HEK293 (cell line): ENCODE data around the gene PRPF19.

Experiments
- CTCF ChIA-PET: fragments of 350-600 bp; formaldehyde crosslinking; extraction: SDS; loops from one replicate; lab custom pipeline; 2021; ENCODE audit warnings: antibody characterized with exemption; lab: Yijun Ruan, JAX
- POLR2A ChIA-PET: fragments of 300-600 bp; formaldehyde crosslinking; extraction: SDS; loops from one replicate; lab custom pipeline; 2020; ENCODE audit warnings: antibody characterized with exemption, inconsistent platforms; lab: Yijun Ruan, JAX
- H3K27ac ChIP-seq: fragments of 200-500 bp; sonication (Bioruptor generic); 2 replicates; pipeline ENCODE4 v1.5.1; 2014; ENCODE audit warnings: low read depth, low read length, control low read depth, inconsistent platforms; ENCODE audit errors: extremely low read depth
- H3K36me3 ChIP-seq, 2 experiments: fragments of 200-500 bp in 1 of 2; sonication (Bioruptor generic) in 1 of 2; 1 replicate in 1 of 2; 2 replicates in 1 of 2; pipeline ENCODE4 v1.5.1; 2014 to 2017; ENCODE audit warnings: inconsistent platforms in 2 of 2, low read length in 2 of 2; ENCODE audit not compliant: control insufficient read depth in 2 of 2, insufficient read depth in 1 of 2
- H3K4me1 ChIP-seq: fragments of 200-500 bp; sonication (Bioruptor generic); 2 replicates; pipeline ENCODE4 v1.5.1; 2014; ENCODE audit warnings: mild to moderate bottlenecking, low read length, inconsistent platforms; ENCODE audit not compliant: control insufficient read depth, insufficient read depth
- H3K4me3 ChIP-seq: 2 replicates; pipeline ENCODE4 v1.5.1; 2011; ENCODE audit warnings: low read depth, mild to moderate bottlenecking, control low read depth, low read length, moderate library complexity
- H3K9me3 ChIP-seq: fragments of 200-500 bp; sonication (Bioruptor generic); 2 replicates; pipeline ENCODE4 v1.5.1; 2014; ENCODE audit warnings: low read depth, low read length, inconsistent platforms; ENCODE audit not compliant: control insufficient read depth, insufficient read depth
- EGR2 ChIP-seq: fragments of 450-650 bp; formaldehyde crosslinking; IDR thresholded peaks from 2 replicates; pipeline ENCODE4 v1.5.1; 2016; ENCODE audit warnings: low read depth, missing biosample characterization, missing genetic modification characterization
- GLIS2 ChIP-seq: fragments of 450-650 bp; formaldehyde crosslinking; IDR thresholded peaks from 2 replicates; pipeline ENCODE4 v1.5.1; 2016; ENCODE audit warnings: missing biosample characterization, missing genetic modification characterization
- PATZ1 ChIP-seq: fragments of 450-650 bp; formaldehyde crosslinking; IDR thresholded peaks from 2 replicates; pipeline ENCODE4 v1.5.1; 2016; ENCODE audit warnings: missing biosample characterization, missing genetic modification characterization
- PRDM4 ChIP-seq: fragments of 450-650 bp; formaldehyde crosslinking; IDR thresholded peaks from 2 replicates; pipeline ENCODE4 v1.5.1; 2017; ENCODE audit warnings: missing biosample characterization, missing genetic modification characterization
- RBAK ChIP-seq: fragments of 450-650 bp; formaldehyde crosslinking; IDR thresholded peaks from 2 replicates; pipeline ENCODE4 v1.5.1; 2016; ENCODE audit warnings: missing biosample characterization, missing genetic modification characterization
- SCRT2 ChIP-seq: fragments of 450-650 bp; formaldehyde crosslinking; IDR thresholded peaks from 2 replicates; pipeline ENCODE4 v1.5.1; 2016; ENCODE audit warnings: missing biosample characterization, missing genetic modification characterization
- SP2 ChIP-seq: fragments of 450-650 bp; formaldehyde crosslinking; IDR thresholded peaks from 2 replicates; pipeline ENCODE4 v1.5.1; 2016; ENCODE audit warnings: missing biosample characterization, missing genetic modification characterization
- ZBTB20 ChIP-seq: fragments of 450-650 bp; formaldehyde crosslinking; IDR thresholded peaks from 2 replicates; pipeline ENCODE4 v1.5.1; 2016; ENCODE audit warnings: missing biosample characterization, missing genetic modification characterization
- ZBTB48 ChIP-seq: fragments of 450-650 bp; formaldehyde crosslinking; IDR thresholded peaks from 2 replicates; pipeline ENCODE4 v1.5.1; 2016; ENCODE audit warnings: missing biosample characterization, missing genetic modification characterization
- ZBTB6 ChIP-seq: fragments of 450-650 bp; formaldehyde crosslinking; IDR thresholded peaks from 2 replicates; pipeline ENCODE4 v1.5.1; 2017; ENCODE audit warnings: missing biosample characterization, missing genetic modification characterization
- ZFP69B ChIP-seq: fragments of 450-650 bp; formaldehyde crosslinking; IDR thresholded peaks from 2 replicates; pipeline ENCODE4 v1.5.1; 2016; ENCODE audit warnings: missing biosample characterization, missing genetic modification characterization
- ZIC2 ChIP-seq: fragments of 450-650 bp; formaldehyde crosslinking; IDR thresholded peaks from 2 replicates; pipeline ENCODE4 v1.5.1; 2016; ENCODE audit warnings: missing biosample characterization, missing genetic modification characterization
- ZNF175 ChIP-seq: fragments of 450-650 bp; formaldehyde crosslinking; IDR thresholded peaks from 2 replicates; pipeline ENCODE4 v1.5.1; 2016; ENCODE audit warnings: missing biosample characterization, missing genetic modification characterization
- ZNF26 ChIP-seq: fragments of 450-650 bp; formaldehyde crosslinking; IDR thresholded peaks from 2 replicates; pipeline ENCODE4 v1.5.1; 2016; ENCODE audit warnings: missing biosample characterization, missing genetic modification characterization
- ZNF341 ChIP-seq: fragments of 450-650 bp; formaldehyde crosslinking; IDR thresholded peaks from 2 replicates; pipeline ENCODE4; 2016; ENCODE audit warnings: low read depth, missing biosample characterization, missing genetic modification characterization
- ZNF398 ChIP-seq: fragments of 450-650 bp; formaldehyde crosslinking; IDR thresholded peaks from 2 replicates; pipeline ENCODE4 v1.5.1; 2017; ENCODE audit warnings: missing biosample characterization, missing genetic modification characterization
- ZNF501 ChIP-seq: fragments of 450-650 bp; formaldehyde crosslinking; IDR thresholded peaks from 2 replicates; pipeline ENCODE4 v1.5.1; 2016; ENCODE audit warnings: missing biosample characterization, missing genetic modification characterization
- ZNF521 ChIP-seq: fragments of 450-650 bp; formaldehyde crosslinking; IDR thresholded peaks from 2 replicates; pipeline ENCODE4 v1.5.1; 2017; ENCODE audit warnings: missing biosample characterization, mild to moderate bottlenecking, missing genetic modification characterization
- ZNF585B ChIP-seq: fragments of 450-650 bp; formaldehyde crosslinking; IDR thresholded peaks from 2 replicates; pipeline ENCODE4 v1.5.1; 2016; ENCODE audit warnings: missing biosample characterization, missing genetic modification characterization
- ZNF623 ChIP-seq: fragments of 450-650 bp; formaldehyde crosslinking; IDR thresholded peaks from 2 replicates; pipeline ENCODE4 v1.5.1; 2016; ENCODE audit warnings: missing biosample characterization, missing genetic modification characterization
- ZNF658 ChIP-seq: fragments of 450-650 bp; formaldehyde crosslinking; IDR thresholded peaks from 2 replicates; pipeline ENCODE4; 2016; ENCODE audit warnings: missing biosample characterization, missing genetic modification characterization

PRPF19 gene

GRCh38 chr11:60844870-60845221 lies 61.5 kb downstream of the PRPF19 start:
- H3K27ac ChIP-seq, result no peak overlapping the region
- no peaks in the 10 kb centered on the region for H3K4me1 ChIP-seq
- ChIA-PET CTCF (interaction anchor here (0.7 to 3.7 kb wide), 3 partner anchors 54 to 343 kb away, joined by 3 to 17 read pairs (median 3); no protein-coding TSS in a partner anchor), POLR2A (no interaction called here)
- H3K36me3 ChIP-seq, result peaks cover 0 to 39% of the 10 kb centered on the region in 2 experiments; a peak in 1 of 3 replicates
- H3K4me3 ChIP-seq, result no peak overlapping the region
- TF ChIP-seq ZNF585B (tag by site-specific recombination) (no peak), ZNF623 (no peak), SP2 (tag by site-specific recombination) (0 out of 2 replicates have a peak, but pooled peaks have one; percentile 12), ZBTB20 (tag by site-specific recombination) (no peak), ZNF398 (tag by site-specific recombination) (no peak), ZNF26 (tag by site-specific recombination) (no peak), ZNF341 (tag by site-specific recombination) (no peak)
- no peaks in the 10 kb centered on the region for H3K9me3 ChIP-seq

- Histone ChIP-seq H3K4me3 (peak overlapping the region; percentile 88), H3K36me3 (peaks cover 0 to 33% of the 10 kb centered on the region in 2 experiments; a peak in 1 of 3 replicates), H3K9me3 (no peaks in the 10 kb centered on the region), H3K27ac (no peak overlapping the region), H3K4me1 (no peaks in the 10 kb centered on the region)
- ChIA-PET POLR2A (no interaction called here), CTCF (interaction anchor here (0.7 to 3.7 kb wide), 7 partner anchors 13 to 343 kb away, joined by 3 to 17 read pairs (median 3); no protein-coding TSS in a partner anchor)
- TF ChIP-seq ZBTB6 (tag by site-specific recombination) (no peak), ZFP69B (no peak; the same call in 1 of the 2 replicates), ZBTB48 (no peak), ZNF175 (no peak), SP2 (tag by site-specific recombination) (peak; percentile 20; the same call in 1 of the 2 replicates), PRDM4 (no peak), ZIC2 (tag by site-specific recombination) (0 out of 2 replicates have a peak, but pooled peaks have one; percentile 12), GLIS2 (peak; percentile 45), EGR2 (tag by site-specific recombination) (peak; percentile 54; the same call in 1 of the 2 replicates), ZNF521 (tag by site-specific recombination) (no peak), ZNF658 (tag by site-specific recombination) (no peak), PATZ1 (tag by site-specific recombination) (0 out of 2 replicates have a peak, but pooled peaks have one; percentile 20), ZNF501 (no peak), RBAK (no peak), SCRT2 (tag by site-specific recombination) (0 out of 2 replicates have a peak, but pooled peaks have one; percentile 44)
These were observed 62.1 kb downstream of the PRPF19 start for GRCh38 chr11:60844045-60844869.
